ENCODE measurements around the gene LIPT1.

DNA sequence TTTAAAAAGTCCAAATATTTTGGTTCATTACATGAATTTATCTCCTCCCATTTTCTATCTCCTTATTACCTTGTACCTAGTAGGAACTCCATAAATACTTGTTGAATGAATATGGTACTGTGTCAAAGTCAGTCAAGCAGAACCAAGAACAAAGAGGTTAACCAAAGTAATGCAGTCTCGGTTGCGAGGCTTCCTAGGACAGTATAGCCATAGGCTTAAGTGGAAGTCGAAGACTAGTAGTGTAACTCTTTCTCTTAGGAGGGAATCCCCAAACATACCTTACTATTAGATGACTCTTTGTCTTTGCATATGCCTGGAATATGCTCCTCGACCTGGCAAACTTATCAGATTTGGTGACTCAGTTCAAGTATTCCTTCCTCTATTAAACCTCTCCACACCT is 4.8 kb downstream of the LIPT1 start:
- TF ChIP-seq PPARA (CRISPR knock-in tag; IDR thresholded peaks at IDR 0.05; ENCODE audit: borderline replicate concordance) (no peak), ZNF565 (CRISPR knock-in tag; conservative IDR thresholded peaks at IDR 0.05; ENCODE audit: low read depth) (no peak), TCF4 (CRISPR knock-in tag; IDR thresholded peaks at IDR 0.05; ENCODE audit: borderline replicate concordance) (no peak), ARNTL (CRISPR knock-in tag; IDR thresholded peaks at IDR 0.05; ENCODE audit: borderline replicate concordance, low read depth) (no peak), RARB (CRISPR knock-in tag; IDR thresholded peaks at IDR 0.05) (no peak), CSDC2 (CRISPR knock-in tag; IDR thresholded peaks at IDR 0.05) (no peak), ZFP3 (CRISPR knock-in tag; IDR thresholded peaks at IDR 0.05) (no peak), ISL1 (CRISPR knock-in tag; IDR thresholded peaks at IDR 0.05) (no peak), GLIS3 (CRISPR knock-in tag; IDR thresholded peaks at IDR 0.05) (no peak)
- TF ChIP-seq, protein P1, sequence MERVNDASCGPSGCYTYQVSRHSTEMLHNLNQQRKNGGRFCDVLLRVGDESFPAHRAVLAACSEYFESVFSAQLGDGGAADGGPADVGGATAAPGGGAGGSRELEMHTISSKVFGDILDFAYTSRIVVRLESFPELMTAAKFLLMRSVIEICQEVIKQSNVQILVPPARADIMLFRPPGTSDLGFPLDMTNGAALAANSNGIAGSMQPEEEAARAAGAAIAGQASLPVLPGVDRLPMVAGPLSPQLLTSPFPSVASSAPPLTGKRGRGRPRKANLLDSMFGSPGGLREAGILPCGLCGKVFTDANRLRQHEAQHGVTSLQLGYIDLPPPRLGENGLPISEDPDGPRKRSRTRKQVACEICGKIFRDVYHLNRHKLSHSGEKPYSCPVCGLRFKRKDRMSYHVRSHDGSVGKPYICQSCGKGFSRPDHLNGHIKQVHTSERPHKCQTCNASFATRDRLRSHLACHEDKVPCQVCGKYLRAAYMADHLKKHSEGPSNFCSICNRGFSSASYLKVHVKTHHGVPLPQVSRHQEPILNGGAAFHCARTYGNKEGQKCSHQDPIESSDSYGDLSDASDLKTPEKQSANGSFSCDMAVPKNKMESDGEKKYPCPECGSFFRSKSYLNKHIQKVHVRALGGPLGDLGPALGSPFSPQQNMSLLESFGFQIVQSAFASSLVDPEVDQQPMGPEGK (CRISPR knock-in tag; IDR thresholded peaks at IDR 0.05; ENCODE audit: borderline replicate concordance) = no peak

Data from SK-N-SH treated with all-trans-retinoic acid at 6 μM for 48 hours (cell line).